Stomach (tissue), 9 donors: ENCODE data around the gene TTC17. TPM values are rescaled to one million over a fixed set of nuclear protein-coding genes. Genes with fewer than 3 reads are reported as not detected.
A peak's percentile ranks its signal among the peaks of the same experiment; 100 is the strongest.
"Not testable (repeated sequence)": the region's sequence is repeated elsewhere in the genome, so short reads cannot be mapped to it uniquely, and the experiment has no call there.

Experiments
- DNase-seq, 2 donors: peaks; one replicate each; pipeline versions ENCODE4 v3.0.0 to v3.0.0-alpha.2; 2013 to 2019
- H3K27ac ChIP-seq, 5 donors: fragments of 200-600 bp in 4 of 5; sonication (generic) in 4 of 5; one replicate each; pipeline ENCODE4 v1.5.1; 2013 to 2019; ENCODE audit warnings: mild to moderate bottlenecking in 1 of 5, moderate library complexity in 1 of 5
- H3K27me3 ChIP-seq, 3 donors: fragments of 200-600 bp; sonication (generic); one replicate each; pipeline ENCODE4 v1.5.1; 2017 to 2019; ENCODE audit warnings: mixed run types in 1 of 3
- H3K36me3 ChIP-seq, 4 donors: fragments of 200-600 bp; sonication (generic); 1 replicate in 3 of 4; 2 replicates in 1 of 4; pipeline ENCODE4 v1.5.1; 2016 to 2019
- H3K4me1 ChIP-seq, 4 donors: fragments of 200-600 bp; sonication (generic); one replicate each; pipeline ENCODE4 v1.5.1; 2016 to 2019
- H3K4me3 ChIP-seq, 4 donors: fragments of 200-600 bp; sonication (generic) in 3 of 4; one replicate each; pipeline ENCODE4 v1.5.1; 2016 to 2019; ENCODE audit warnings: mild to moderate bottlenecking in 1 of 4
- H3K9me3 ChIP-seq, 4 donors: fragments of 200-600 bp; sonication (generic); one replicate each; pipeline ENCODE4 v1.5.1; 2016 to 2019
- EP300 ChIP-seq: sonication (generic); formaldehyde crosslinking; IDR thresholded peaks from one replicate; pipeline ENCODE4 v1.6.1; 2017; ENCODE audit warnings: antibody characterized with exemption
- POLR2A ChIP-seq, 4 donors: fragments of 450-650 bp; IDR thresholded peaks; one replicate each; pipeline ENCODE4 v1.6.1; 2016; ENCODE audit warnings: antibody characterized with exemption in 4 of 4, control low read depth in 2 of 4, mild to moderate bottlenecking in 1 of 4, moderate library complexity in 1 of 4
- POLR2AphosphoS5 ChIP-seq, 3 donors: sonication (generic); formaldehyde crosslinking; IDR thresholded peaks; one replicate each; pipeline ENCODE4 v1.6.1; 2016; ENCODE audit warnings: antibody characterized with exemption in 3 of 3
- WGBS, 5 donors: extraction: QIAGEN DNeasy Blood & Tissue Kit in 3 of 5; methylation state at CpG; one replicate each; pipeline versions ENCODE4 v1.1.5 to v1.1.7; 2013 to 2018; 5-methylcytosine and 5-hydroxymethylcytosine counted together
- intact Hi-C: fragments of 100-400 bp; cut with DNase I; formaldehyde crosslinking; loops from one replicate; pipeline ENCODE4 v1.15.1; 2023; ENCODE audit warnings: low total_unique reads
- polyA plus RNA-seq, 3 donors: library from polyadenylated mRNA; stranded (reverse); fragments of 200-250 nt; gene quantifications; one replicate each; pipeline ENCODE4 v1.2.3, GENCODE V29; 2013
- total RNA-seq, 5 donors: library from RNA; depleted of rRNA; stranded (reverse); fragments of >200 nt; gene quantifications; one replicate each; pipeline versions ENCODE4 v1.1.0 to v1.2.3, GENCODE V29; 2014 to 2016
- TF ChIP-seq, protein P1 (sequence below), 7 experiments: fragments of 450-650 bp in 4 of 7; fragments of 200-600 bp in 3 of 7; sonication (generic) in 3 of 7; IDR thresholded peaks; one replicate each; pipeline ENCODE4 v1.5.1; 2016 to 2019; ENCODE audit warnings: antibody characterized with exemption in 7 of 7, control low read depth in 2 of 7, mild to moderate bottlenecking in 1 of 7
- donor health status: healthy with polysubstance abuse.
- donor health status: Bipolar disorder and iron deficiency.
- donor health status: healthy.

The TTC17 gene
- total and polyA plus RNA-seq, 8 donors, result 9.0 to 228 (median 66.5) TPM

GRCh38 chr11:43419460-43419859 is 60.7 kb downstream of the TTC17 start:
- no peak for TF ChIP-seq EP300
- TF ChIP-seq POLR2A (IDR thresholded peaks at IDR 0.05), result no peak
- TF ChIP-seq POLR2AphosphoS5 (IDR thresholded peaks at IDR 0.05), result no peak
- TF ChIP-seq, protein P1, sequence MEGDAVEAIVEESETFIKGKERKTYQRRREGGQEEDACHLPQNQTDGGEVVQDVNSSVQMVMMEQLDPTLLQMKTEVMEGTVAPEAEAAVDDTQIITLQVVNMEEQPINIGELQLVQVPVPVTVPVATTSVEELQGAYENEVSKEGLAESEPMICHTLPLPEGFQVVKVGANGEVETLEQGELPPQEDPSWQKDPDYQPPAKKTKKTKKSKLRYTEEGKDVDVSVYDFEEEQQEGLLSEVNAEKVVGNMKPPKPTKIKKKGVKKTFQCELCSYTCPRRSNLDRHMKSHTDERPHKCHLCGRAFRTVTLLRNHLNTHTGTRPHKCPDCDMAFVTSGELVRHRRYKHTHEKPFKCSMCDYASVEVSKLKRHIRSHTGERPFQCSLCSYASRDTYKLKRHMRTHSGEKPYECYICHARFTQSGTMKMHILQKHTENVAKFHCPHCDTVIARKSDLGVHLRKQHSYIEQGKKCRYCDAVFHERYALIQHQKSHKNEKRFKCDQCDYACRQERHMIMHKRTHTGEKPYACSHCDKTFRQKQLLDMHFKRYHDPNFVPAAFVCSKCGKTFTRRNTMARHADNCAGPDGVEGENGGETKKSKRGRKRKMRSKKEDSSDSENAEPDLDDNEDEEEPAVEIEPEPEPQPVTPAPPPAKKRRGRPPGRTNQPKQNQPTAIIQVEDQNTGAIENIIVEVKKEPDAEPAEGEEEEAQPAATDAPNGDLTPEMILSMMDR (IDR thresholded peaks at IDR 0.05), result peak in 5 of 7 experiments; percentile 26 to 62 (median 47)
- Histone ChIP-seq H3K36me3 (peaks cover 3 to 52% (median 39%) of the 10 kb centered on the region in 4 donors), H3K27me3 (no peaks in the 10 kb centered on the region), H3K9me3 (no peaks in the 10 kb centered on the region), H3K4me3 (no peak overlapping the region), H3K4me1 (no peaks in the 10 kb centered on the region), H3K27ac (no peak overlapping the region)
- intact Hi-C loops, result no loop called here
- peak; percentile 41 to 77 for DNase-seq

DNA sequence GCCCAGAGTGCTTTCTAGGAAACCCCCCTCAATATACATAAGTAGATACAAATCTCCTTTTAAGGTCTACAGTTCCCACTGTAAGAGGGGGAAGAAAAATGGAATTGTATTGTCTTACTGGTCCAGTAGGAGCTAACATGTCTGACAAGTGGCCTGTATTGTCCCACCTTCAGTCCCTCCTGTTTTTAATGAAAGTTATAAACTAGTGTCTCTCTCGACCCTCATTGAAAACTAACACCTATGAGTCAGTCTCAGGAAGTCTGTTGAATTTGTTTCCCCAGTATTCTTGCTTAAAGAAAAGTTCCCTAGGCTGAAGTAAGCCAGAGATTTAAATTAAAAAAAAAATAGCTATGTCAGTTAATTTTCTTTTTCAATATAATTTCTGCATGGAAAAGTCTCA is 69.3 kb downstream of the TTC17 start:
- Histone ChIP-seq H3K4me3 (no peak overlapping the region), H3K4me1 (no peaks in the 10 kb centered on the region), H3K27ac (no peak overlapping the region), H3K36me3 (peaks cover 5 to 52% (median 27%) of the 10 kb centered on the region in 4 donors), H3K9me3 (no peaks in the 10 kb centered on the region), H3K27me3 (no peaks in the 10 kb centered on the region)
- intact Hi-C loops, result no loop called here
- 63 to 84% (median 79%) methylated on average over 1 of the region's 1 CpG for WGBS, 5 donors
- TF ChIP-seq, protein P1 (IDR thresholded peaks at IDR 0.05), result no peak
- TF ChIP-seq POLR2AphosphoS5 (IDR thresholded peaks at IDR 0.05), result no peak
- no peak for TF ChIP-seq POLR2A (IDR thresholded peaks at IDR 0.05)
- DNase-seq, result no peak

GRCh38 chr11:43430916-43431315 is 72.2 kb downstream of the TTC17 start:
- 96 to 100% (median 97%) methylated on average over 1 of the region's 1 CpG for WGBS, 5 donors
- DNase-seq, H3K4me3 ChIP-seq, H3K27ac ChIP-seq, intact Hi-C loops, H3K9me3 ChIP-seq, H3K4me1 ChIP-seq, H3K27me3 ChIP-seq: not testable (repeated sequence)
- peaks cover 6 to 51% (median 29%) of the 10 kb centered on the region in 4 donors for H3K36me3 ChIP-seq

DNA sequence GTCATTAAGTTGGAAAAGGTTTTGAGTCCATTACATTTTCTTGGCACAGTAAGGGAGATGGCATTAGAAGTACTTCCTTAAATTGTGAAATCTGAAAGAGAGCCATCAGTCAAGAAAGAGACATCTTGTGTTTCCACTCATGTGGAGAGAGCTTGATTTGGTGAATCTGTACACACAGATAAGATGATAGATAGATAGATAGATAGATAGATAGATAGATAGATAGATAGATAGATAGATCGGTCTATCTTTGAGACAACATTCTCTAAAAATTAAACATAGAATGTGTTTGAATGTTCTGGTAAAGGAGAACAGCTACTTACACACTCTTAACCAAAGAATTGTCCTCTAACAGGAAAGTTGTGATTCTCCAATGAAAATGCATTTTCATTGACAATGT is 76.2 kb downstream of the TTC17 start:
- Histone ChIP-seq H3K27ac (no peak overlapping the region), H3K4me1 (no peaks in the 10 kb centered on the region), H3K9me3 (no peaks in the 10 kb centered on the region), H3K4me3 (no peak overlapping the region), H3K36me3 (peaks cover 18 to 66% (median 57%) of the 10 kb centered on the region in 4 donors), H3K27me3 (no peaks in the 10 kb centered on the region)
- 93 to 100% (median 100%) methylated on average over 1 of the region's 1 CpG for WGBS, 5 donors
- TF ChIP-seq POLR2A (IDR thresholded peaks at IDR 0.05), result no peak
- no peak for TF ChIP-seq POLR2AphosphoS5 (IDR thresholded peaks at IDR 0.05)
- TF ChIP-seq, protein P1 (IDR thresholded peaks at IDR 0.05), result no peak
- TF ChIP-seq EP300, result no peak
- DNase-seq, result no peak
- intact Hi-C loops, result no loop called here

GRCh38 chr11:43440486-43440885 is 81.8 kb downstream of the TTC17 start:
- Histone ChIP-seq H3K27ac (no peak overlapping the region), H3K27me3 (no peaks in the 10 kb centered on the region), H3K4me3 (no peak overlapping the region), H3K4me1 (no peaks in the 10 kb centered on the region), H3K9me3 (no peaks in the 10 kb centered on the region), H3K36me3 (peaks cover 29 to 98% (median 97%) of the 10 kb centered on the region in 4 donors)
- intact Hi-C loops, result no loop called here
- WGBS, 5 donors, result 87 to 98% (median 96%) methylated on average over 2 of the region's 2 CpGs
- DNase-seq, result no peak
- TF ChIP-seq POLR2AphosphoS5 (IDR thresholded peaks at IDR 0.05), result no peak
- TF ChIP-seq EP300, result no peak
- no peak for TF ChIP-seq POLR2A (IDR thresholded peaks at IDR 0.05)
- TF ChIP-seq, protein P1 (IDR thresholded peaks at IDR 0.05), result no peak
